BLaER1 treated with 17β-estradiol and CSF1 and Interleukin-3, amounts not matched to agents 10 nM and 100 nM (cell line): ENCODE results near the gene SEC14L5.

Experiments used
- H3K27ac ChIP-seq, 11 experiments: shearing (Covaris generic); formaldehyde crosslinking; 2 replicates each; pipeline ENCODE4 v1.8.1; 2022
- H3K27me3 ChIP-seq, 11 experiments: shearing (Covaris generic); formaldehyde crosslinking; 2 replicates each; pipeline ENCODE4 v1.8.1; 2022
- H3K36me3 ChIP-seq, 11 experiments: shearing (Covaris generic); formaldehyde crosslinking; 2 replicates each; pipeline ENCODE4 v1.8.1; 2022
- H3K4me1 ChIP-seq, 10 experiments: shearing (Covaris generic); formaldehyde crosslinking; 2 replicates each; pipeline ENCODE4 v1.8.1; 2022
- H3K4me2 ChIP-seq, 11 experiments: shearing (Covaris generic); formaldehyde crosslinking; 2 replicates each; pipeline ENCODE4 v1.8.1; 2022
- H3K4me3 ChIP-seq, 10 experiments: shearing (Covaris generic); formaldehyde crosslinking; 2 replicates each; pipeline ENCODE4 v1.8.1; 2022
- H3K9ac ChIP-seq, 11 experiments: shearing (Covaris generic); formaldehyde crosslinking; 2 replicates each; pipeline ENCODE4 v1.8.1; 2022
- H3K9me3 ChIP-seq, 11 experiments: shearing (Covaris generic); formaldehyde crosslinking; replicated peaks in 1 of 11; 2 replicates each; pipeline ENCODE4 v1.8.1; 2022
- H4K20me1 ChIP-seq, 11 experiments: shearing (Covaris generic); formaldehyde crosslinking; 2 replicates each; pipeline ENCODE4 v1.8.1; 2022
- Cebpa-rat ChIP-seq, 11 experiments: shearing (Covaris generic); IDR thresholded peaks; 2 replicates each; pipeline ENCODE4 v1.8.1; 2022

The SEC14L5 gene

GRCh38 chr16:4991754-4992153 lies 33.6 kb downstream of the SEC14L5 start:
- no peak for TF ChIP-seq Cebpa-rat (IDR thresholded peaks at IDR 0.05)
- Histone ChIP-seq H3K36me3 (no peaks in the 10 kb centered on the region), H3K4me3 (no peak overlapping the region), H3K4me2 (no peak overlapping the region), H3K27me3 (peaks cover 0 to 13% (median 0%) of the 10 kb centered on the region in 11 experiments; a peak in 5 of 22 replicates), H3K4me1 (no peaks in the 10 kb centered on the region), H3K9me3 (no peaks in the 10 kb centered on the region), H3K9ac (no peak overlapping the region), H3K27ac (no peak overlapping the region), H4K20me1 (no peaks in the 10 kb centered on the region)

DNA sequence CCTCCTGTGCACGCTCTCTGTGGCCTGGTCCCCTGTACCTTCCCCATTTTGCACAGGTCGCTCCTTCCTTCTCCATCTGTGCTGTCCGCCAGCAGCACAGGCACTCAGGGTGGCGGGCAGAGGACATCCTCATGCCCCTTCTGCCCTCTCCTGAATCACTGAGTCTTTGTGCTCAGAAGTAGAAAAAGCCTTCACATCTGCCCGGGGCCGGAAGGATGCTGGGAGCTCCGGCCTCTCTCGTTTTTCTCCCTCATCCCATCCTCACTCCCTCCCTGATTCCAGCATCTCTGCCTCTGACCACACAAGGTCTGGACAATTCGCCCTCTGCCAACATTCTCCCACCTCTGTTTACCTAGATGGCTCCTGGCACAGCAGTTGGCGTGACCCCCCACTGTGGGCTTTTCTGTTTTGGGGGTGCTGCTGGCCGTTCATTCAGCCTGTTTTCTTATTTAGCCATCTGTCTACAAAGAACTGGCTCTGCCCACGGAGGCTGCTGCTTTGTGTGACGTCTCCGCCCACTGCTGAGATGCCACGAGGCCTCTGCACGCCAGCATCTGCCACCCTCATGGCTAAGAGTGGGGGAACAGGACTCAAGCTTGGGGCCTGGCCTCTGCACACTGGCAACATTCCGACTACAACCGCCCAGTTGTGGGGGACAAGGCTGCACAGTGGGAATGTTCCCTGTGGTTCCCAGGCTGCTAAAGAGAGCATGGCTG lies 36.7 kb downstream of the SEC14L5 start:
- no peaks in the 10 kb centered on the region for H3K4me1 ChIP-seq
- TF ChIP-seq Cebpa-rat (IDR thresholded peaks at IDR 0.05): no peak
- no peaks in the 10 kb centered on the region for H4K20me1 ChIP-seq
- H3K27me3 ChIP-seq: no peaks in the 10 kb centered on the region
- no peak overlapping the region for H3K27ac ChIP-seq
- H3K36me3 ChIP-seq: no peaks in the 10 kb centered on the region
- H3K9me3 ChIP-seq: no peaks in the 10 kb centered on the region
- H3K9ac ChIP-seq: no peak overlapping the region
- H3K4me3 ChIP-seq: no peak overlapping the region
- no peak overlapping the region for H3K4me2 ChIP-seq

DNA sequence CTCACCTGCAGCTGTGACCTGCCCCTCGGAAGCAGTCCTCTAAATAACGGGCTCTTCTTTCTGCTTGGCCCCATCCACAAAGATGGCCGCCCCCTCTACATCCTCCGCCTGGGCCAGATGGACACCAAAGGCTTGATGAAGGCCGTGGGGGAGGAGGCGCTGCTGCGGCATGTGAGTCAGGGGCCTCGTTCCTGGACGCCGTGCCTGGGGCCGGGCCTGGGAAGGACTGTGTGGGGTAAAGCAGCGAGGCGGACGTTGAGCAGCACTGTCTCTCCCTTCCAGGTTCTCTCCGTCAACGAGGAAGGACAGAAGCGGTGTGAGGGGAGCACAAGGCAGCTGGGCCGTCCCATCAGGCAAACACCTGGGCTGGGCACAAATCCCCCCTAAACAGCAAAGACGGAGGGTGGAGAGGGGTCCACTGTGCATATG lies 42.5 kb downstream of the SEC14L5 start:
- peak overlapping the region; percentile 24 to 72 (median 49); a peak in 15 of 22 replicates for H3K4me2 ChIP-seq
- H3K9me3 ChIP-seq: no peaks in the 10 kb centered on the region
- no peak overlapping the region for H3K4me3 ChIP-seq
- H3K27me3 ChIP-seq: no peaks in the 10 kb centered on the region
- no peaks in the 10 kb centered on the region for H4K20me1 ChIP-seq
- no peak overlapping the region for H3K9ac ChIP-seq
- H3K4me1 ChIP-seq: peaks cover 14 to 22% (median 16%) of the 10 kb centered on the region in 10 experiments; a peak in 17 of 20 replicates
- TF ChIP-seq Cebpa-rat (IDR thresholded peaks at IDR 0.05): no peak
- H3K36me3 ChIP-seq: no peaks in the 10 kb centered on the region
- no peak overlapping the region for H3K27ac ChIP-seq

DNA sequence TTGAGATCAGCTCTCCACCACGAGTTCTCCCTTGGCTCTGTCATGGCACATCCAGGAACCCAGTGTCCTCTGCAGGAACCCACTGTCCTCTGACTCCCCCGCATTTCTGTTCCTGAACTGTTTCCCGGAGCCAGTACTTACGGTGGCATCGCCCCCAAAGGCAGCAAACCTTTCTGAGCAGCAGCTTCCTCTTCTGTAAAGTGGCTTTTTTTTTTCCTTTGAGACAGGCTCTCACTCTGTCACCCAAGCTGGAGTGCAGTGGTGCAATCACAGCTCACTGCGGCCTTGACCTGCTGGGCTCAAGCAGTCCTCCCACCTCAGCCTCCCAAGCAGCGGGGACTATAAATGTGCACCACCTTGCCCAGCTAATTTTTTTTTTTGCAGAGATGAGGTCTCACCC lies 43.4 kb downstream of the SEC14L5 start:
- TF ChIP-seq Cebpa-rat (IDR thresholded peaks at IDR 0.05): no peak
- Histone ChIP-seq H3K4me1 (peaks cover 14 to 22% (median 16%) of the 10 kb centered on the region in 10 experiments; a peak in 17 of 20 replicates), H3K4me3 (no peak overlapping the region; a peak in 1 of 20 replicates), H3K27ac (0 out of 22 replicates have a peak overlapping the region, but pooled peaks of 1 of the 11 experiments have one; percentile 32), H3K4me2 (peak overlapping the region; percentile 27 to 72 (median 49)), H3K36me3 (no peaks in the 10 kb centered on the region), H3K9ac (peak overlapping the region in 1 of 11 experiments; percentile 18; a peak in 2 of 22 replicates), H3K27me3 (no peaks in the 10 kb centered on the region), H3K9me3 (no peaks in the 10 kb centered on the region), H4K20me1 (no peaks in the 10 kb centered on the region)

- no peak overlapping the region for H3K4me3 ChIP-seq
- no peaks in the 10 kb centered on the region for H3K36me3 ChIP-seq
- H3K4me1 ChIP-seq: peaks cover 14 to 22% (median 16%) of the 10 kb centered on the region in 10 experiments; a peak in 17 of 20 replicates
- H3K27ac ChIP-seq: no peak overlapping the region
- TF ChIP-seq Cebpa-rat (IDR thresholded peaks at IDR 0.05): no peak
- no peak overlapping the region for H3K9ac ChIP-seq
- 0 out of 22 replicates have a peak, but pooled peaks cover 0 to 3% (median 0%) of the 10 kb centered on the region in 11 experiments for H4K20me1 ChIP-seq
- no peaks in the 10 kb centered on the region for H3K27me3 ChIP-seq
- peak overlapping the region in 10 of 11 experiments; percentile 27 to 72 (median 49); a peak in 14 of 22 replicates for H3K4me2 ChIP-seq
- H3K9me3 ChIP-seq: no peaks in the 10 kb centered on the region
Measured at GRCh38 chr16:5001986-5002385, 43.9 kb downstream of the SEC14L5 start.

DNA sequence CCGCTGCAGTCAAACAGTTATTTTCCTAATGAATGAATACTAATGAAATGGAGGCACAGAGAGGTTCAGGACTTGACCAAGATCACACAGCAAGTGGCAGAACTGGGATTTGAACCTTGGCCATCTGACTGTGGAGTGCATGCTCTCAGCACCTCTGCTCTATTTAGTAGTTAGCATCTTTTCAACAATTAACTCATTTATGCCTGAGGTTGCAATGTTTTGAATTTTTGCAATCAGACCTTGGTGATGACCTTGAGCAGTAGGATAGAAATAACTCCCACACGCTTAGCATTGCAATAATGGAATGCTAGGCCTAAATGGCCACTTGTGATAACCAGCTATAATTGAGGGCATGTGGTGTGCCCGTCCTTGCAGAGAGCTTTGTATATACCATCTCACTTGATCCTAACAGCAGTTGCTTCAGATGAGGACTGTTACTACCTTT lies 44.6 kb downstream of the SEC14L5 start:
- Histone ChIP-seq H3K9me3 (no peaks in the 10 kb centered on the region), H3K27me3 (no peaks in the 10 kb centered on the region), H3K27ac (no peak overlapping the region), H3K9ac (no peak overlapping the region), H4K20me1 (0 out of 22 replicates have a peak, but pooled peaks cover 0 to 6% (median 0%) of the 10 kb centered on the region in 11 experiments), H3K4me2 (no peak overlapping the region), H3K4me3 (no peak overlapping the region), H3K36me3 (no peaks in the 10 kb centered on the region), H3K4me1 (peaks cover 14 to 22% (median 16%) of the 10 kb centered on the region in 10 experiments; a peak in 17 of 20 replicates)
- TF ChIP-seq Cebpa-rat (IDR thresholded peaks at IDR 0.05): no peak

- Histone ChIP-seq H3K4me3 (no peak overlapping the region), H3K9me3 (no peaks in the 10 kb centered on the region), H3K9ac (no peak overlapping the region), H3K27ac (no peak overlapping the region), H3K4me1 (peaks cover 14 to 22% (median 16%) of the 10 kb centered on the region in 10 experiments; a peak in 17 of 20 replicates), H3K4me2 (no peak overlapping the region), H3K27me3 (no peaks in the 10 kb centered on the region), H3K36me3 (no peaks in the 10 kb centered on the region), H4K20me1 (0 out of 22 replicates have a peak, but pooled peaks cover 0 to 6% (median 0%) of the 10 kb centered on the region in 11 experiments)
- TF ChIP-seq Cebpa-rat (IDR thresholded peaks at IDR 0.05): no peak
Measured at GRCh38 chr16:5003211-5003610, 45.1 kb downstream of the SEC14L5 start.

DNA sequence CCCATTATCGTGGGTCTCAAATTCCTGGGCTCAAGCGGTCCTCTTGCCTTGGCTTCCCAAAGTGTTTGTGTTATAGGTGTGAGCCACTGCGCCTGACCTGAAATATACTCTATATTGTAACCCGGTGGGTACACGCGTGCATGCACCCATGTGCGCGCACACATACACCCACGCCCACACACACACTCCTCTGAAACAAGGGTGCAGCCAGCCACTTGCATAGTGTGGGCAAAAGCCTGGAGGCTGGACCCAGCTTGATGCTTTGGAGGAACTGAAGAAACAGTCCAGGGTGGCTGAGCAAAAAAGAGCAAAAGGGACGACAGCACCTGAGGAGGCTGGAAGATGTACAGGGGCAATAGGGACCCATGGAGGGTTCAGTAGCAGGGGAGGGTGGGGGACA lies 45.7 kb downstream of the SEC14L5 start:
- Histone ChIP-seq H3K9me3 (no peaks in the 10 kb centered on the region), H3K36me3 (no peaks in the 10 kb centered on the region), H3K9ac (no peak overlapping the region), H3K4me2 (no peak overlapping the region), H3K27ac (no peak overlapping the region), H3K4me1 (peaks cover 14 to 22% (median 16%) of the 10 kb centered on the region in 10 experiments; a peak in 17 of 20 replicates), H3K27me3 (no peaks in the 10 kb centered on the region), H3K4me3 (no peak overlapping the region), H4K20me1 (0 out of 22 replicates have a peak, but pooled peaks cover 0 to 6% (median 0%) of the 10 kb centered on the region in 11 experiments)
- no peak for TF ChIP-seq Cebpa-rat (IDR thresholded peaks at IDR 0.05)

GRCh38 chr16:5004311-5004710 lies 46.2 kb downstream of the SEC14L5 start:
- Histone ChIP-seq H3K27me3 (no peaks in the 10 kb centered on the region), H3K4me3 (no peak overlapping the region), H4K20me1 (0 out of 22 replicates have a peak, but pooled peaks cover 0 to 6% (median 0%) of the 10 kb centered on the region in 11 experiments), H3K4me2 (peak overlapping the region in 3 of 11 experiments; percentile 18 to 31 (median 23); a peak in 4 of 22 replicates), H3K9ac (no peak overlapping the region), H3K9me3 (no peaks in the 10 kb centered on the region), H3K36me3 (no peaks in the 10 kb centered on the region), H3K27ac (no peak overlapping the region), H3K4me1 (peaks cover 14 to 22% (median 16%) of the 10 kb centered on the region in 10 experiments; a peak in 17 of 20 replicates)
- TF ChIP-seq Cebpa-rat (IDR thresholded peaks at IDR 0.05): no peak
